ENCODE measurements around the gene CDK5RAP1. TPM values are rescaled to one million over a fixed set of nuclear protein-coding genes. Genes with fewer than 3 reads are reported as not detected.

Gene CDK5RAP1
- total and polyA plus RNA-seq, 2 of the 8 experiments (the other 6 are each of a cell fraction or from before 2014, with no cell fraction given), result 37.8 to 46.6 TPM

DNA sequence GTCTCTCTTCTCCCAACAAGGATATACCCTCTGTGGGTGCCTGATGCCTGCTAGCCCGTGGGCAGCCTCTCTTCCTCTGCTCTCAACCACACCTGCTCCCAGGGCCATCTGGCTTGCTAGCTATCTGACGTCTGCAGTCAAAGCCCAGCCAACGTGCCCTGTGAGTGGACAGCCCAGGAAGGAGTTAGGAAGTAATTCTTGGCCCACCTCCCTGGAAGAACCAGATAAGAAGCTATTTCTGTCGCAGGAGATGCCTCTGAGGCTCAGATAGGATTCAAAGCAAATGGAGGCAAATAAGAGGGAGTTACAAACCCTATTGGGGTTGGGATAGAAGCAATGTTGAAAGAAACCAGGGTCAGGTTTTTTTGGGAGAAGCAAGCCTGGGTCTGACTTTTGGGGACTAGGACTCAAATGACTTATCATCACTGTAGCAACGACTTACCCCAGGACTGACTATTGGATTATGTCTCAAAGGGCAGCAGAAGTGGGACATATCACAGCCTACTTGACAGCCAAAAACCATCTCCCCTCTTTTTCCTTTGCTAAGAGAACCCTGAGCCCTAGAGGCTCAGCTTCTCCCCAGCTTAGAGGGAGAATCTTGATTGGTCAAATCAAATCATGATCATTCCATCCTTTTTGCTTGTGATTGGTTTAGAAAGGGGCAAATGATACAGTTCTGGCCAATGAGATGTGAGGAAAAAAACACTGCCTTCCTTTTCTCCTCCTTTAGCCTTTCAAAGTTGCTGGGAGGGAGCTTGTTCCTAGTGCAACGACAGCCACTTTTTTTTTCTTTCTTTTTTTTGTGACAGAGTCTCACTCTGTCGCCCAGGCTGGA is 18.0 kb upstream of the CDK5RAP1 start:
- H3K14ac ChIP-seq (ENCODE audit: insufficient read length), result no peak overlapping the region
- no peak for TF ChIP-seq SIX5 (IDR thresholded peaks at IDR 0.05; ENCODE audit: low read depth, low read length)
- no peak for TF ChIP-seq BACH1 (IDR thresholded peaks at IDR 0.05; ENCODE audit: low read length)
- no peak for TF ChIP-seq TEAD4 (IDR thresholded peaks at IDR 0.05; ENCODE audit: low read depth, low read length)
- TF ChIP-seq YY1 (IDR thresholded peaks at IDR 0.05; ENCODE audit: low read depth, low read length), result no peak
- no peak for TF ChIP-seq RFX5 (IDR thresholded peaks at IDR 0.05; ENCODE audit: borderline replicate concordance, low read depth, low read length)
- no peak for TF ChIP-seq HDAC6 (IDR thresholded peaks at IDR 0.05; ENCODE audit: low read depth, low read length)
- H3K27ac ChIP-seq (ENCODE audit: low read depth, low read length), result no peak overlapping the region
- H2BK20ac ChIP-seq (ENCODE audit: low read length), result no peak overlapping the region
- DNase-seq (ENCODE audit: low read depth in 1 of 2, low spot score in 2 of 2) (no peak), FAIRE-seq (no peak)
- no peaks in the 10 kb centered on the region for H3K27me3 ChIP-seq (replicated peaks in 1 of 4; ENCODE audit: control insufficient read depth in 3 of 4, extremely low read depth in 1 of 4, insufficient read depth in 3 of 4, low read length in 3 of 4)
- ChIA-PET CTCF (ENCODE audit: partially characterized antibody) (interaction anchor here (0.6 to 1.2 kb wide), 4 partner anchors 10 to 320 kb away, joined by 3 to 4 read pairs (median 3); no protein-coding TSS in a partner anchor), POLR2A (ENCODE audit: partially characterized antibody) (interaction anchor here (0.6 to 1.3 kb wide), 4 partner anchors 13 to 184 kb away, joined by 3 to 4 read pairs (median 3); no protein-coding TSS in a partner anchor)
- no peak overlapping the region for H2AK5ac ChIP-seq (ENCODE audit: low read depth, low read length)
- H2BK5ac ChIP-seq (ENCODE audit: low read depth, low read length), result no peak overlapping the region
- H3K18ac ChIP-seq (ENCODE audit: extremely low read depth, low read length), result no peak overlapping the region
- H3K79me1 ChIP-seq (ENCODE audit: low read depth, low read length), result no peaks in the 10 kb centered on the region
- no peak overlapping the region for H4K91ac ChIP-seq (replicated peaks; ENCODE audit: insufficient read length, low read length)
- no peak overlapping the region for H3K9ac ChIP-seq (replicated peaks in 1 of 4; ENCODE audit: extremely low read depth in 1 of 4, low read depth in 3 of 4, low read length in 3 of 4)
- no peaks in the 10 kb centered on the region for H3K79me2 ChIP-seq (ENCODE audit: control insufficient read depth in 1 of 2, insufficient read depth in 2 of 2, low read length in 2 of 2)
- H4K8ac ChIP-seq (ENCODE audit: extremely low read depth, insufficient read depth, low read length), result no peak overlapping the region; the same call in 1 of the 2 replicates
- H3K23ac ChIP-seq (ENCODE audit: insufficient read length), result no peak overlapping the region
- no peak overlapping the region for H2BK15ac ChIP-seq (ENCODE audit: low read length)
- H4K20me1 ChIP-seq (replicated peaks in 1 of 2; ENCODE audit: control insufficient read depth in 1 of 2, insufficient read depth in 2 of 2, low read length in 2 of 2), result peaks cover 0 to 2% of the 10 kb centered on the region in 2 experiments
- no peak overlapping the region for H2AFZ ChIP-seq (ENCODE audit: low read length)
- H3K23me2 ChIP-seq (ENCODE audit: low read depth, low read length), result no peaks in the 10 kb centered on the region
- no peaks in the 10 kb centered on the region for H3K9me3 ChIP-seq (ENCODE audit: insufficient read depth in 2 of 2, low read depth in 1 of 2, low read length in 1 of 2)
- no peak overlapping the region for H3K4me2 ChIP-seq (ENCODE audit: insufficient read depth in 1 of 2, low read depth in 2 of 2, low read length in 2 of 2)
- 83% methylated on average over 7 of the region's 7 CpGs; no CpG with 5 or more reads in 1 of the 2 experiments for WGBS, 2 experiments (ENCODE audit: extremely low coverage in 1 of 2, insufficient coverage in 1 of 2, insufficient read length in 1 of 2, insufficient replicate concordance in 2 of 2, low coverage in 1 of 2, low lambda C conversion rate in 2 of 2, missing lambda C conversion rate in 1 of 2)
- no peak overlapping the region for H2BK12ac ChIP-seq (ENCODE audit: low read depth, low read length)
- no peak overlapping the region for H4K5ac ChIP-seq (ENCODE audit: insufficient read length, low read depth, low read length)
- no peaks in the 10 kb centered on the region for H3K4me1 ChIP-seq (replicated peaks in 1 of 4; ENCODE audit: control insufficient read depth in 3 of 4, insufficient read depth in 4 of 4, low read length in 3 of 4)
- H2BK120ac ChIP-seq (replicated peaks; ENCODE audit: low read depth, low read length), result no peak overlapping the region
- no peak overlapping the region for H3K56ac ChIP-seq (replicated peaks; ENCODE audit: insufficient read length, low read depth, low read length)
- no peaks in the 10 kb centered on the region for H3K36me3 ChIP-seq (ENCODE audit: control insufficient read depth in 2 of 4, insufficient read depth in 4 of 4, low read length in 3 of 4)
- H3K4ac ChIP-seq (replicated peaks; ENCODE audit: insufficient read length, low read depth, low read length), result peak overlapping the region; percentile 1
- no peak overlapping the region for H3K4me3 ChIP-seq (ENCODE audit: extremely low read depth in 1 of 4, insufficient read depth in 2 of 4, low read depth in 3 of 4, low read length in 4 of 4)

Data from H1 (cell line).